Natural killer cell treated with Interleukin-12 subunit alpha and Interleukin-12 subunit beta and Interleukin-15 and Interleukin-18, amount 100 ng/mL, for 72 hours (primary cell): ENCODE results near the gene RUNX3. TPM values are rescaled to one million over a fixed set of nuclear protein-coding genes. Genes with fewer than 3 reads are reported as not detected.

Experiments used
- ATAC-seq, 2 donors: fragments of 150-1000 bp; cut with Tn5 transposase in 1 of 2; sonication (Bioruptor Pico), chemical (Tn5 transposase) in 1 of 2; 2 replicates each; pipeline ENCODE4 v1.10.0; 2021
- DNase-seq: peaks from one replicate; pipeline ENCODE4 v3.0.0; 2022; ENCODE audit warnings: low spot score
- H3K27ac Mint-ChIP-seq, 2 donors: 1 replicate in 1 of 2; 2 replicates in 1 of 2; pipeline ENCODE4 v1.8.0; 2022; ENCODE audit warnings: mixed read lengths in 2 of 2, mild to moderate bottlenecking in 1 of 2, moderate library complexity in 1 of 2
- H3K27me3 Mint-ChIP-seq, 2 donors: 1 replicate in 1 of 2; 2 replicates in 1 of 2; pipeline ENCODE4 v1.8.0; 2022; ENCODE audit warnings: mixed read lengths in 2 of 2
- H3K36me3 Mint-ChIP-seq: one replicate; pipeline ENCODE4 v1.8.0; 2022; ENCODE audit warnings: mixed read lengths
- H3K4me1 Mint-ChIP-seq, 2 donors: 1 replicate in 1 of 2; 2 replicates in 1 of 2; pipeline ENCODE4 v1.8.0; 2022; ENCODE audit warnings: low read depth in 2 of 2, mixed read lengths in 2 of 2, mild to moderate bottlenecking in 1 of 2
- H3K4me3 Mint-ChIP-seq: one replicate; pipeline ENCODE4 v1.8.0; 2022; ENCODE audit warnings: mixed read lengths
- H3K9me3 Mint-ChIP-seq: 2 replicates; pipeline ENCODE4 v1.8.0; 2022; ENCODE audit warnings: mixed read lengths
- total RNA-seq, 2 donors: library from RNA; stranded (reverse); gene quantifications; one replicate each; pipeline ENCODE4 v1.2.3, GENCODE V29; 2022

RUNX3 gene
- total RNA-seq, 2 donors from 2014 or later: 177 to 186 TPM

DNA sequence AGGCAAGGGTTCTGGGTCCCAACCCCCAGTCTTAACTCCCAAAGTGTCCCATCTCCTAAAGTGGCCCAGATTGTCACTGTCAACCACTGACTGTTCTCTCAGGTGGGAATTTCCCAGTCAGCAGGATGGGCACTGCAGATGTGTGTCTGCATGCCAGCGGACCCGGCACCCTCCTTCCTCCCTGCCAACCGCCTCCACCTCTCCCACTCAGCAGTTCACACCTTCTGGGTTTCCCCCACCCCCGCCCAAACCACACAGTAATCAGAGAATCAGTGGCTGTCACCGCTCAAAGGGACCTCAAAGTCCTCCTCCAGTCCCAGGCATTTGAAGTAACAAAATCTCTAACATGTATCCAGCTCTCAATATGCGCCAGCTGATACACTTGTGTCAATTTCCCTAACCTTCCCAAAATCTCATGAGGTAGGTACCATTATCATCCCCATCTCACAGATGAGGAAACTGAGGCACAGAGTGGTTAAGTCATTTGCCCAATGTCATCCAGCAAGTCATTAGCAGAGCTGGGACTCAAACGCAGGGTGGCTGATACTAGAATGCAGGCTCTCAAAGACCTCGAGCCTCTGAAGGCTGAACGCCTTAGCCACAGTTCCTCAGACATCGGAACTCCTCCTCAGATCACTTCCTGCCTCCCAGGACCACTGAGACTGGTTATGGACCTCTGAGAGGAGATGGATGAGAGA, 4.8 kb downstream of the RUNX3 start:
- H3K27ac Mint-ChIP-seq: peak overlapping the region; percentile 88 to 97
- no peaks in the 10 kb centered on the region for H3K9me3 Mint-ChIP-seq
- DNase-seq (peak; percentile 90), ATAC-seq (peak; percentile 67)
- H3K27me3 Mint-ChIP-seq: no peaks in the 10 kb centered on the region
- peaks cover 68 to 73% of the 10 kb centered on the region in 2 donors for H3K4me1 Mint-ChIP-seq
- H3K36me3 Mint-ChIP-seq: peaks cover 41% of the 10 kb centered on the region
- peak overlapping the region; percentile 98 for H3K4me3 Mint-ChIP-seq

DNA sequence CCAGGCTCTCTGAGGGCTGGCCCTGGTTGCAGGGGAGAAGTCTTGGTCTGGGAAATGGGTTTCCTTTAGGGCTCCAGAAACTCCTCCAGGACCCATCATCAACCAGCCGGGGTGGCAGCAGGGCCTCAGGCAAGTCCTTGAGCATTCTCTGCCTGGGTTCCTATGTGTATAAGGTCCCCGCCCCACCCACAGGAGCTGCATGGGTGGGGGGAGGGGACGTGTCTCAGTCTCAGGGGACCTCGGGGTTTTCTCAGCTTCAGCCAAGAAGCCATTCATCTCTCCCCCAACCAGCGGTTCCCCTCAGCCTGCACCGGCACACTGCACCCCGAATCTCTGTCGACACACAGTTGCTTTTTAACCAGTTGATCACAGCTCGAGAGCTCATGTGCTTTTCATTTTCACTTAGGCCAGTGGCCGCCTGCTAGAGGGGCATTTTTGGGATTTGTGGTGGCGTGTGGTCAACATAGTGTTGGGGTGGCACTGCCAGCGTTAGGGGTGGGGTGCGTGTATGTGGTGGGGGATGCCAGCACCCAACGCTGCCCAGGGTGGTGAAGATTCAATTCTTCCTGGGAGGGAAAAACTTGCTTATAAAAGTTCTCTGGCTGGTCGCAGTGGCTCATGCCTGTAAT, 6.5 kb downstream of the RUNX3 start:
- H3K27ac Mint-ChIP-seq: peak overlapping the region; percentile 79 to 97
- H3K4me3 Mint-ChIP-seq: peak overlapping the region; percentile 65

GRCh38 chr1:24921938-24922662, 8.0 kb downstream of the RUNX3 start:
- no peak for DNase-seq
- Mint-ChIP-seq H3K27me3 (no peaks in the 10 kb centered on the region), H3K4me1 (peaks cover 89 to 90% of the 10 kb centered on the region in 2 donors), H3K36me3 (peaks cover 38% of the 10 kb centered on the region), H3K4me3 (peak overlapping the region; percentile 65), H3K9me3 (no peaks in the 10 kb centered on the region), H3K27ac (peak overlapping the region; percentile 79 to 97)
- no peak for ATAC-seq

More for the DNA sequence above, 6.5 kb downstream of the RUNX3 start:
- peaks cover 81 to 88% of the 10 kb centered on the region in 2 donors for H3K4me1 Mint-ChIP-seq
- H3K9me3 Mint-ChIP-seq: no peaks in the 10 kb centered on the region
- ATAC-seq: peak; percentile 11 to 37
- no peaks in the 10 kb centered on the region for H3K27me3 Mint-ChIP-seq
- DNase-seq: no peak
- H3K36me3 Mint-ChIP-seq: peaks cover 48% of the 10 kb centered on the region

- H3K4me3 Mint-ChIP-seq: peak overlapping the region; percentile 65
- peaks cover 85 to 90% of the 10 kb centered on the region in 2 donors for H3K4me1 Mint-ChIP-seq
- DNase-seq: no peak
- H3K27ac Mint-ChIP-seq: peak overlapping the region; percentile 79 to 97
- no peaks in the 10 kb centered on the region for H3K27me3 Mint-ChIP-seq
- H3K36me3 Mint-ChIP-seq: peaks cover 37% of the 10 kb centered on the region
- H3K9me3 Mint-ChIP-seq: no peaks in the 10 kb centered on the region
- ATAC-seq: no peak
Measured at GRCh38 chr1:24921412-24921811, 8.7 kb downstream of the RUNX3 start.

DNA sequence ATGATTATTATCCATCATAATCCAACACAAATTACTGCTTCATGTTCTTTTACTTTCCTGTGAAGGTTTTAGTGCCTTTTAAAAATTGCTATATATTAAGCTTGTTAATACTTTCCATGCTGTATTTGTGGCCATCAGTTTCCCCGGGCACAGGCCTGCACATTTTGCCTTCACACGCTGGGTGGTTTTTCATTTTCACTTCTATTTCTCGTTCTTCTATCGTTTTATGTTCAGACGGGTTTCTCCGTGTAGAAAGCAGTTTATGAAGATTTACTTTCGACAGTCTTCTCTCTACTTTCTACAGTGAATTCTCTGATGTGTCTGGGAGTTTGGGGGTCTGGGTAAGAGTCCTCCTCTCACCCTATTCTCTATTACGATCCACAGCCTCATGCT, 9.5 kb downstream of the RUNX3 start:
- Mint-ChIP-seq H3K36me3 (peaks cover 30% of the 10 kb centered on the region), H3K4me1 (peaks cover 78 to 84% of the 10 kb centered on the region in 2 donors), H3K4me3 (peak overlapping the region; percentile 65), H3K9me3 (no peaks in the 10 kb centered on the region), H3K27ac (peak overlapping the region; percentile 79 to 97), H3K27me3 (no peaks in the 10 kb centered on the region)
- no peak for ATAC-seq
- no peak for DNase-seq

DNA sequence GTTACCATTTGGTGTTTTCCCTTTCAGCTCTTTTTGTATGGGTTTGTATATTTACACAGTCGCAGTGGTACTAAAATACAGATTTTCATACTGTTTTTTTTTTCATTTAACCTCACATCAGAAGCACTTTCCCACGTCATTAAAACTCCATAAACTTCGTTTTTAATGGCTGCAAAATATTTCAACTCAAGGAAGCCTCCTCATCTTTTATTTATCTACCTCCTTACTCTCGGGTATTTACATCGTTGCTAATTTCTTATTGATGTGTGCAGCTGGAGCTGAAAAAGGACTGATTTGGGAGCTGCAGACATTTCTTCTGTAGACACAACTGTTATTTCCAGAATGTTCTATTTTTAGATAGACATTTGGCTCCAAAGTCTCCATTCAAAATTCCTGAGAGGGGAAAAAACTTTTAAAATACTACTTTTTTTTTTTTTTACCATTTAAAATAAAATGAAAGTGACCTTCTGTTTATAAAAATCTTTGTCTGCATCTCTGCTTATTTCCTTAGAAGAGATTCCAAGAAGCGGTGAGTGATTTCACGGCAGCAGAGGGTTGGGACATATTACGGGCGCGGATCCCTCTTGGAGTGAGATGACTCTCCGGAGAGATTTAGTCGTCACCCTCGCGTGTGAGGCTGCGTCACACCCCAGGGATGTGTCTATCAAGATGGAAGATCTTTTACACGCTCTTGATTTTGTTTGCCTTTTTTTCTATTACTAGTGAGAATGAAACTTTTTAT, 10.1 kb downstream of the RUNX3 start:
- Mint-ChIP-seq H3K4me1 (peaks cover 78 to 84% of the 10 kb centered on the region in 2 donors), H3K27ac (peak overlapping the region; percentile 79 to 97), H3K27me3 (no peaks in the 10 kb centered on the region), H3K9me3 (no peaks in the 10 kb centered on the region), H3K36me3 (peaks cover 34% of the 10 kb centered on the region), H3K4me3 (peak overlapping the region; percentile 65)
- no peak for DNase-seq
- peak in 1 of 2 donors; percentile 45 for ATAC-seq

- H3K27me3 Mint-ChIP-seq: no peaks in the 10 kb centered on the region
- peaks cover 38% of the 10 kb centered on the region for H3K36me3 Mint-ChIP-seq
- H3K4me1 Mint-ChIP-seq: peaks cover 77 to 83% of the 10 kb centered on the region in 2 donors
- peak overlapping the region; percentile 60 for H3K4me3 Mint-ChIP-seq
- peak overlapping the region; percentile 79 to 97 for H3K27ac Mint-ChIP-seq
- H3K9me3 Mint-ChIP-seq: no peaks in the 10 kb centered on the region
- DNase-seq: no peak
- no peak for ATAC-seq
Measured at GRCh38 chr1:24918995-24919605, 11.0 kb downstream of the RUNX3 start.

DNA sequence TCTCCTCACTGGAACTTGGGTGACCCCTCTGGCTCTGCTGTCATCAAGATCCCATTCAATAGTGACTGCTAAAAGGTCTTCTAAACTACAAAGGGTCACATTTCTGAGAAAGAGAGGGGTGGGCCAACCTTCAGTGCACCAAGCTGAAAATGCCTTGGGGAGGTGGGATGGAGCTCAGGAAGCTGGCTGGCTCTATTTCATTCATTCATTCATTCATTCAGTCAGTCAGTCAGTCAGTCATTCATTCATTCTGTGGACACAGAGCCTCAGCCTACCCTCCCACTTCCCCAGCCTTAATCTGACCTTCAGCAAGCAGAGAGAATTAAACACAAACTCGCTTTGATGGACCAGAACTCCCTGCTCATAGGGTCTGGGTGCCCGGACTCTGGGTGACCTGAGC, 11.7 kb downstream of the RUNX3 start:
- no peak for DNase-seq
- H3K9me3 Mint-ChIP-seq: no peaks in the 10 kb centered on the region
- ATAC-seq: no peak
- H3K27me3 Mint-ChIP-seq: no peaks in the 10 kb centered on the region
- peaks cover 33% of the 10 kb centered on the region for H3K36me3 Mint-ChIP-seq
- H3K4me3 Mint-ChIP-seq: peak overlapping the region; percentile 60
- H3K4me1 Mint-ChIP-seq: peaks cover 71 to 79% of the 10 kb centered on the region in 2 donors
- H3K27ac Mint-ChIP-seq: peak overlapping the region; percentile 79 to 97

DNA sequence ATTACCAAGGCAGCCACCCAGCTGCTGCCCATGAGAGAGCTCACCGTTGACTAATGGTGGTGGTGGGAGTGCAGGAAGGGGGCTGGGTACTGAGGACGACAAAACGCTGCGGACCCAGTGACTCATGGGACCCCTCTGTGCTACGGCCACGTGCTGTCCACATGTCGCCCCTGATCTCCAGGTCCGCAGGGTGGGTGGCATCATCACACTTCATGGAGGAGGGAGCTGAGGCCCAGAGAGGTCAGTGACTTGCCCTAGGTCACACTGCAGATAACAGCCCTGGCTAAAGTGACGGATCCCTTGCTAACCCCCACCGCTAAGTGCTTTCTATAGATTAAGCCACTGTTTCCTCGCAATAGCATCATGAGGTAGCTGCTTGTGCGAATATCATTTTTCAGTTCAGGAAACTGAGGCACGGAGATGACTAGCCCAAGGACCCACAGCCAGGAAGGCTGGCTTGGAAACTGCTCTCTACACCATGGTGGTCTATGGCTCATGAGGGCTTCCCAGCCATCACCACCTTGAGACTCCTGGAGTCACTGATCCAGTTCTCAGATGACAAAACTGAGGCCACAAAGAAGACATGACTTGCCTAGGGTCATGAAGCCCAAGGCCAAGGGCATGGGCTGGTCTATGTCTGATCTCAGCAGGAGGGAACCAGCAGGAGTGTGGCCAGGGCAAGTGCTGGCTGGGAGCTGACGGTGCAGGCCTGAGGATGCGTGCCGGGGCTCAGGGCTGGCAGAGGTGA, 12.6 kb downstream of the RUNX3 start:
- Mint-ChIP-seq H3K9me3 (no peaks in the 10 kb centered on the region), H3K36me3 (peaks cover 28% of the 10 kb centered on the region), H3K4me1 (peaks cover 73 to 79% of the 10 kb centered on the region in 2 donors), H3K27me3 (no peaks in the 10 kb centered on the region), H3K27ac (peak overlapping the region; percentile 79 to 97), H3K4me3 (peak overlapping the region; percentile 79)
- DNase-seq (no peak), ATAC-seq (no peak)

DNA sequence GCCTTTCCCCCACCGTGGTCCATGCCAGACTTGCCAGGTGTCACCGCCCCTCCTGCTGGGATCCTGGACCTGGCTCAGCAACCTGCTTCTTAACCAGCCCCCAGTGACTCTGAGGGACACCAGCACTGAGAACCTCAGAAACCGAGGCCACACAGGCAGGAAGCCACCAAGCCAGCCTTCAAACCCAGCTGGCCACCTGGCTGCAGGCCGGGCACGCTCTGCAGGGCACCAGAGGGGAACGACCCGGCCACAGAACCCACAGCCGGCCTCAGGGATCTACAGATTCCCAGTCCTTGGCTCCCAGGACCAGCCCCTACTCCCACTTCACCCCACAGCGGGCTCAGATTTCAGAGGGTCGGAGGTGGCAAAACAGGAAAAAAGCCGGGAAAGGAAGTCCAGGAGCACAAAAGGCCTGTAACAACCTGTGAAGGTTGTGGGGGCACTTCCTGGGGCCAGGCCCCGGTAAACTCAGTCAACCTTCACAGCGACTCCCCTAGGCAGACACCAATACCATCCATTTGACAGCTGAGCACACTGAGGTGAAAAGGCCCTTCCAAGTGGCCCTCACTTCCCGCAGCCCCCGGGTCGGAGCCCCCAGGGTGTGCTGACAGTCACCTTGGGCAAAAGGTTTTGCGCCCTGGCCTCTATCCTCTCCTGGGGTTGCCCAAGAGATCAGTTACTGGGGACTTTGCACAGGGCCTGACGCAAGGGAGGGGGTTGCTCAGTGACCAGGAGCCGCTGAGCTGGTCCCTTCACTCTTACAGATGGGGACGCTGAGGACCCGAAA, 14.1 kb downstream of the RUNX3 start:
- Mint-ChIP-seq H3K27ac (peak overlapping the region; percentile 79 to 97), H3K9me3 (no peaks in the 10 kb centered on the region), H3K36me3 (peaks cover 26% of the 10 kb centered on the region), H3K27me3 (no peaks in the 10 kb centered on the region), H3K4me1 (peaks cover 73 to 80% of the 10 kb centered on the region in 2 donors), H3K4me3 (peak overlapping the region; percentile 79)
- ATAC-seq (no peak), DNase-seq (no peak)

- H3K4me3 Mint-ChIP-seq: peak overlapping the region; percentile 79
- no peaks in the 10 kb centered on the region for H3K9me3 Mint-ChIP-seq
- peaks cover 17% of the 10 kb centered on the region for H3K36me3 Mint-ChIP-seq
- H3K27me3 Mint-ChIP-seq: no peaks in the 10 kb centered on the region
- ATAC-seq (no peak), DNase-seq (no peak)
- peaks cover 72 to 77% of the 10 kb centered on the region in 2 donors for H3K4me1 Mint-ChIP-seq
- peak overlapping the region; percentile 79 to 97 for H3K27ac Mint-ChIP-seq
Measured at GRCh38 chr1:24914226-24915069, 15.6 kb downstream of the RUNX3 start.
